Endometrial microvascular endothelial cells (primary cell): ENCODE measurements around the gene ODAPH. TPM values are rescaled to one million over a fixed set of nuclear protein-coding genes. Genes with fewer than 3 reads are reported as not detected.
"Not testable (repeated sequence)": the region's sequence is repeated elsewhere in the genome, so short reads cannot be mapped to it uniquely, and the experiment has no call there.

Experiments
- in situ Hi-C: cut with HindIII; loops from 2 replicates; pipeline ENCODE4 v1.10.0; 2017; ENCODE audit warnings: low sequenced_read_pairs, low pct_unique_long_range_greater_than_20kb; ENCODE audit errors: inconsistent ontology term
- total RNA-seq: library from RNA; depleted of rRNA; stranded (reverse); fragments of >200 nt; gene quantifications from one replicate; pipeline ENCODE4 v1.2.3, GENCODE V29; 2015; ENCODE audit errors: inconsistent ontology term

Gene ODAPH
- total RNA-seq, 1 donor from 2014 or later, result not detected

DNA sequence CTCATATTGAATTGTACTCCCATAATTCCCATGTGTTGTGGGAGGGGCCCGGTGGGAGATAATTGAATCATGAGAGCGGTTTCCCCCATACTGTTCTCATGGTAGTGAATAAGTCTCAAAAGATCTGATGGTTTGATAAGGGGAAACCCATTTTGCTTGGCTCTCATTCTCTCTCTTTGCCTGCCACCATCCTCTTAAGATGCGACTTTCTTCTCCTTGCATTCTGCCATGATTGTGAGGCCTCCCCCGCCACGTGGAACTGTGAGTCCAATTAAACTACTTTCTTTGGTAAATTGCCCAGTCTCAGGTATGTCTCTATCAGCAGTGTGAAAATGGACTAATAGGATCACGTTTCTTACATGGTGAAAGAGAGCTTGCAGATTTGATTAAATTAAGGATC lies 18.6 kb upstream of the ODAPH start:
- in situ Hi-C loops, result not testable (repeated sequence)

GRCh38 chr4:75542824-75543223 lies 13.0 kb upstream of the ODAPH start:
- in situ Hi-C loops, result no loop called here

DNA sequence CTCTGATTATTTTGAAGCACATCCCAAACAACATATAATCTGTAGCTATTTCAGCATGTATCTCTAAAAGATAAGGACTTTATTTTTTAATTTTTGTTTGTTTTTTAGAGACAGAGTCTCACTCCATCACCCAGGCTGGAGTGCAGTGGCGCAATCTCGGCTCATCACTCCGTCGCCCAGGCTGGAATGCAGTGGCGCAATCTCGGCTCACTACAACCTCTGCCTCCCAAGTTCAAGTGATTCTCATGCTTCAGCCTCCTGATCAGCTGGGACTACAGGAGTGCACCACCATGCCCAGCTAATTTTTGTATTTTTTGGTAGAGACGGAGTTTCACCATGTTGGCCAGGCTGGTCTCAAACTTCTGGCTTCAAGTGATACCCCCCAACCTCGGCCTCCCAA lies 11.6 kb upstream of the ODAPH start:
- in situ Hi-C loops, result not testable (repeated sequence)

- in situ Hi-C loops, result no loop called here
Observed at GRCh38 chr4:75544870-75545269, 11.0 kb upstream of the ODAPH start.

DNA sequence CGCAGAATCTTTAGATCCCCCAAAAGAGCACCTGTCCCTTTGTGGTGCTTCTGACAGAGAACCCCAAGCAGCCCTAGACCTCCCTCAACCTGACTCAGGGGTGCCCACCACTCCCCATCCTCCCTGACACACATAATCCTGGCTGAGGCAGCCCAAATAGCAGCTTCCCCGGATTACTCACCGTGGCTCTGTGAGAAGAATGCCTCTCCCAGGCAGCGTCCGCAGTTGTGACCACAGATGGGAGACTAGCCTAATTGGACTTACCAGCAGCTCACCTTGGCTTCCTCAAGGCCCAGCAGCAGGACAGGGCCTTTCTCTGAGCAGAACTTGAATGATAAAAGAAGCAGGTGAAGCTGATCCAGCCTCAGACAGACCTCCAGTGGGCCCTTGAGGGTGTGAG lies 10.3 kb upstream of the ODAPH start:
- in situ Hi-C loops, result no loop called here

DNA sequence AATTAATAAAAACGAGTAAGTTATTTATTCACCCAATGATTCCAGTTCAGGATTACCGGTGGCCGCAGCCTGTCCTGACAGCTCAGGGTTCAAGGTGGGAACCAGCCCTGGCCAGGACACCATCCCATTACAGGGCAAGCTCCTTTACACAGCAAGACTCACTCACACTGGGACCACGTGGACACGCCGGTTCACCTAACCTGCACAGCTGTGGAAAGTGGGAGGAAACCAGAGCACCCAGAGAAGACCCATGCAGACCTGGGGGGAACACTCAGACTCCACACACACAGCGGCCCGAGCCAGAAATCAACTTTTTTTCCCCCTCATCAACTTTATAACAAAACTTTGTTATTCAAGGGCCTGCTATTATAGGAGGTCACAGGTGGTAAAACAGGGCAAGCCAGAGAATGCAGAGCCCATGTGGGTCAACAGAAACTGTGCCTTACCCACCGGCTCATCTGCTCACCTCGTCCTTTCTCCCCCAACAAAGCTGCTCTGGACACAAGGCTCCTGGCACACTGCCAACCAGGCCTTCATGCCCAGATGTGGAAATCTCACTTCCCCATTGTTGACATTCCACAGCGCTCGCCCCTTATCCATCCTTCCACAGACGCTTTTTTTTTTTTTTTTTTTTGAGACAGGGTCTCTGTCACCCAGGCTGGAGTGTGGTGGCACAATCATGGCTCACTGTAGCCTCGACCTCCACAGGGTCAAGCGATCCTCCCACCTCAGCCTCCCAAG lies 8.0 kb upstream of the ODAPH start:
- in situ Hi-C loops, result no loop called here

- in situ Hi-C loops, result no loop called here
Observed at GRCh38 chr4:75549019-75549418, 6.8 kb upstream of the ODAPH start.

- in situ Hi-C loops, result no loop called here
Observed at GRCh38 chr4:75552452-75552851, 3.4 kb upstream of the ODAPH start.

DNA sequence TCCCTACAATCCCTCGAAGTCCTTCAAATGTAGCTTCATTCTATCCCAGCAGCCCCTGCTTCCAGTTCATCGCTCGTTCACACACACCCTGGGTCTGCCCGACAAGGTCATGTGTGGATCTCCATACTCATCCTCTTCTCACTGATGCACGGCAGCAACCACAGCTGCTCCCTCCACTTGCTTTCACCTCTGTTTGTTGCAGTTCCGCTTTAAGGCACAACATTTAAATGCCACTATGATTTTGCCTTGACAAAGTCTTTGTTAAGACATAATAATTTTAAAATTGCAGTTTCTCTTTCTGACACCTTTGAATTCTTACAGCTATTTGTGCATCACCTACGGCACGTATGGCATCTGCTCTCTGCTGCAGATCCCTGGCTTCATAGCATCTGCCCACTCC lies 1.8 kb downstream of the ODAPH start:
- in situ Hi-C loops, result no loop called here

DNA sequence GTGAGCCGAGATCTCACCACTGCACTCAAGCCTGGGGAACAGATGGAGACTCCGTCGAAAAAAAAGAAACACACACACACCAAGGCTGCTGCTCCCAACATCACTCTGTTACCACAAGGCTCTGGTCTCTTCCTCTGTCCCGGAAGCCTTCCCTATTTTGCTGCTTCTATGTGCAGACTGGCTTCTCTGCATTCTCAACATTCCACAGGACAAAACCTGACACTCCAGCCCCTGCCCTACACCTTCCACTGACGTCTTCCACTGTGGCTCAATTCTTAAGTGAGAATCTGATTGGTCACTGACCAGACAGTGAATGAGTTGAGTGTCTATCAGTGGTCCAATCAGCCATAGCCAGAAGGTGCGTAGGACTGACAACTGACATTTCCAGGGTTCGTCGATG lies 5.9 kb downstream of the ODAPH start:
- in situ Hi-C loops, result no loop called here

DNA sequence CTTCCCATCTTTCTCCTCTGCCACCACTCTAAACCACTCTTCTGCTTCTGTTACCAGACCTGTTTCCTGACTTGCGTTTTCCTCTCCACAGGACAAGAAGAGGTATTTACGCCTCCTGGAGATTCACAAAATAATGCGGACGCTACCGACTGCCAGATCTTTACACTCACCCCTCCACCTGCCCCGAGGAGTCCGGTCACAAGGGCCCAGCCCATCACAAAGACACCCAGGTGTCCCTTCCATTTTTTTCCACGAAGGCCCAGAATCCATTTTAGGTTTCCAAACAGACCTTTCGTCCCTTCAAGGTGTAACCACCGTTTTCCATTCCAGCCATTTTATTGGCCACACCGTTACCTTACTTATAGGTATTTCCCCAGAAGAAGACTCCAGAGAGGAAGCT lies 8.2 kb downstream of the ODAPH start:
- in situ Hi-C loops, result no loop called here

DNA sequence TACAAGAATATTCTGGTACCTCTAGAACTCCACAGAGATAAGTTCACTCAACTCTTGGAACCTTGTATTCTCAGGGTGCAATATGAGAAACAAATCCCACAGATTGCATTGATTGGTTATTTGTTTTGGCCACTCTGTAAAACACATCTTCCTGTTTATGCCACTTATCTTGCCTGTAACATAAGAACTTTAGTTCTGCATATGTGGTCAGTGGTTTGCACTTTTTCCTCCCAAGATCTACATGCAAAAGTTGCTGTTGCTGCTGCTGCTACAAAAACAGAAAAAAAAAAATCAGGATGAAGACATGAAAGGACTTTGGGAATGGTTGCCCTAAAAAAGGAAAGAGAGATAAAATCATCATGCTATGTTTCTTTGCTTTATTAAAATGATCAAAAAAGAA lies 9.6 kb downstream of the ODAPH start:
- in situ Hi-C loops, result no loop called here

GRCh38 chr4:75566911-75567310 lies 11.0 kb downstream of the ODAPH start:
- in situ Hi-C loops, result no loop called here

- in situ Hi-C loops, result no loop called here
Observed at GRCh38 chr4:75567725-75568124, 11.9 kb downstream of the ODAPH start.

DNA sequence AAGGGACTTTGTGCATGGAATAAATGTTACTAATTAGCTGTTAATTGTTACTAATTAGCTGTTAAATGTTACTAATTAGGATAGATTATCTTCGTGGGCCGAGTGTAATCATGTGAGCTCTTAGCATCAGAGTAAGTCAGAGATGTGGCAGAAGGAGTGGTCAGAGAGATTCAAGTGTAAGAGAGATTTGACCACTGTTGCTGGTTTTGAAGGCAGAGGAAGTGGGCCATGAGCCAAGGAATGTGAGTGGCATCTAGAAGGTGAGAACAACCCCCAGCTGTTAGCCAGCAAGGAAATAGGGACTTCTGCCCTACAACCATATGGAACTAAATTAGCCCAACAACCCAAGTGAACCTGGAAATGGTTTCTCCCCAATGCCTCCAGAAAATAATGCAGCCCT lies 28.2 kb downstream of the ODAPH start:
- in situ Hi-C loops, result no loop called here

- in situ Hi-C loops, result no loop called here
Observed at GRCh38 chr4:75593393-75593792, 37.5 kb downstream of the ODAPH start.

DNA sequence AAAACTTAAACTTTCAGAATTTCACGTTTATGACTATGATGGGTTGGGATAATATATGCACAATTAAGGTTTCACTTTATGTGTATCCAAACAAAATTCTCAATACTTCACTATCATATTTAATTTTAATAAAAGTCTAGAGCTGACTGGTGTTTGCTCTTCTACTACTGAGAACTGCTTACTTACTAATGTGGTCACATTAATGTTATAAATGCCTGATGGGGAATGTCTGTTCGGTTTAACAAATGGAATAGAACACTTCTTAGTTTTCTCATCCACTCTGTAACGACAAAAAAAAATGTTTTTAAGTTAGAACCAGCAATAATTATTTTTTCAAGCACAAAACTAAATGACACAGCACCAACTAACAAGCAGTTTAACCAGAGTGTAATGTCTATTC lies 40.2 kb downstream of the ODAPH start:
- in situ Hi-C loops, result no loop called here

GRCh38 chr4:75598390-75598789 lies 42.5 kb downstream of the ODAPH start:
- in situ Hi-C loops, result no loop called here

DNA sequence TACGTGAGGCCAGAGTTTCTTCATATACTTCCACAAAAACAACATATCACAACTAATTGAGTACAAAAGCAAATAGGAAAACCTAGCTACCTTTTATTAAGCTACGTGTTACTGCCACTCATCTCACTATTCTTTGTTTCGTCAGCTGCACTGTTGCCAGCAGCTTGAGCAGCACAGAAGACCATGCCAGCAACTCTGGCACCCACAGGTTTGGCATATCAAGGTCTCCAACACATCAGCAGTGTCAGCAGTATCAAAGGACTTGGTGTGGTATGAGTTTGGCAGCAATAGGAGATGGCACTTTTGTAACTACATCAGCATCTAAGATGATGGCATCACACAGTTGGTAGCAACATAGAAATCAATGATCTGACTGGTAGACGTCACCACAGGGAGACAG lies 43.8 kb downstream of the ODAPH start:
- in situ Hi-C loops, result no loop called here

DNA sequence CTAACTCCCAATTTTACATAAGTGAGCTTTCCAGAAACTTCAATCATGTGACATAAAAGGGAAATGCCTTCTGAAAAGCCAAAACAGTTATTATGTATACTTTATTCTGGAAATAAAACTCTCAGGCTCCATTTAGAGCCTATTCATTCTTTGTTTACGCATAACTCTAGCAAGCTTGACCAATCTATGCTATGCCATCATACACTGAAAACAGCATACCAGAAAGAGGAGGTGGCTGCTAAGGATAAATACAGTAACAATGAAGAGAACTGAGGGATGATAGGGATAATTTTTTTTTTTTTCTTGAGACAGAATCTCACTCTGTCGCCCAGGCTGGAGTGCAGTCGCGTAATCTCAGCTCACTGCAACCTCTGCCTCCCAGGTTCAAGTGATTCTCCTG lies 50.1 kb downstream of the ODAPH start:
- in situ Hi-C loops, result no loop called here

DNA sequence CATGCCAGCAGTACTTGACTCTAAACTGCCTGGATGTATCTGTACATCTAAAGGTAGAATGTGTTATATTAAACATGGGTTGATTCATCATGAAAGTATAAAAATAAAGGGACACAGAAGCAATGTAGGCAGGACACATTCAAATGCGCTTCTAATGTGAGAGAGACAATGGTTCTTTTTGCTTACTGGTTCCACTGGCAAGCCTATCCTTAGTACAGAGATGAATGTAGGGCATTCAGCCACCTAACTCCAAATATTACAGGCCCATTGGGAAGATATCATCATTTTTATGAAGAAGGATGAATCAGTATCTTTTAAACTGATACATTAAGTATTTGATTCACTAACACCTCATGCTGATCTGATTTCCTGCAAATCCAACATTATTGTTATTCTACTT lies 56.4 kb downstream of the ODAPH start:
- in situ Hi-C loops, result no loop called here
